Stimulated activated CD4-positive, alpha-beta T cell treated with anti-CD3 and anti-CD28 coated beads, Interleukin-2, amount 100 ng/mL, for 48 hours (primary cell): Measurements from ENCODE around the gene SGMS1.

Experiments
- DNase-seq, 2 donors: peaks; one replicate each; pipeline ENCODE4 v3.0.0-alpha.2; 2020

SGMS1 gene

GRCh38 chr10:50635286-50635685, 11.5 kb upstream of the SGMS1 start:
- no peak for DNase-seq

DNA sequence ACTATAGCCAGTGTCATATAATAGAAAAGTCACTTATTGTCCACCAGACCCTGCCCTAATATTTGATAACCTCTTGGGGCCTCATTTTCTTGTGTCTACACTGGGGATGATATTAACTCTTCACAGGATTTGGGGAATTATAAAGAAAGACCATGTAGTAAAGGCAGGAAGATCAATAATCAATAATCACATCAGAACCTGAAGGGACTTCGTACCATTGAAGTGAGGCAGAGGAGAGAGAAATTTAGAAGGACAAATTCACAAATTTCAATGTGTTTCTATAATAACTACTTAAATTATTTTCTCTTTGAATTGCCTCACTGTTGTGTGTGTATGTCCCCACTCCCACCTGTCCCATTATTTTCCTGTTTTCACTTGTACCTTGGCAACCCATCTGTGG, 10.7 kb upstream of the SGMS1 start:
- DNase-seq, result no peak

DNA sequence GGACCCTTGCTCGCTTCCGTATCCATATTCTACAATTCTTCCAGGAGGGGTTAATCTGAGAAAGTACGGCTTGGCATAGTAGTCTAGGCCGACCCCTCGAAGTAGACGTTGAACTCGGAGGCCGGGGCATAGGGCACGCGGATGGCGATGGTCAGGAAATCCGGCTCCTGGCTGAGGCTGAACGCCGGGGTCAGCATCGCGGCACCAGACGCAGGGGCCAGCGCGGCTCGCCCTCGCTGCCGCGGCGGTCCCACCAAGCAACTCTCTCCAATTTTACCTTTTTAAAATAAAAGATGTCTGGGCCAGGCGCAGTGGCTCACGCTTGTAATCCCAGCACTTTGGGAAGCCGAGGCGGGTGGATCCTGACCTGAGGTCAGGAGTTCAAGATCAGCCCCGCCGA, 7.3 kb upstream of the SGMS1 start:
- DNase-seq, result no peak

GRCh38 chr10:50629495-50630122, 5.9 kb upstream of the SGMS1 start:
- DNase-seq, result peak in 1 of 2 donors; percentile 11

DNA sequence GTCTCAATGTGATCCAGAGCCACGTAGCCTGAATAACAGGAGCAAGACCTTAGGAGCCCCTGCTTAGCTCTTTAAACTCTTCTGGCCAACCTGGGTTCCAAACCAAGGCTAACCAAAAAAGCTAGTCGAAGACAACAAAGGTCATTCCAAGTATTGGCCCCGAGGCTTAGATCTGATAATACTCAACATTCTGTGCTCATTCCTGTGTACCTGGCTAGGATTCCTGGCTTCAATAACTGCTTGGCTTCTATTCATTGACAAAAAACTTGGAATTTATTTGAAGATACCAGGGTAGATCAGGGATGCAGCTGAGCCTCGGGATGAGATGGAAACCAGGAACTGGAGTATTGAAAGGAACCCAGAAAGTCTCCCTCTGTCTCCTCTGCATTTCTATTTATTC, 4.1 kb upstream of the SGMS1 start:
- no peak for DNase-seq

DNA sequence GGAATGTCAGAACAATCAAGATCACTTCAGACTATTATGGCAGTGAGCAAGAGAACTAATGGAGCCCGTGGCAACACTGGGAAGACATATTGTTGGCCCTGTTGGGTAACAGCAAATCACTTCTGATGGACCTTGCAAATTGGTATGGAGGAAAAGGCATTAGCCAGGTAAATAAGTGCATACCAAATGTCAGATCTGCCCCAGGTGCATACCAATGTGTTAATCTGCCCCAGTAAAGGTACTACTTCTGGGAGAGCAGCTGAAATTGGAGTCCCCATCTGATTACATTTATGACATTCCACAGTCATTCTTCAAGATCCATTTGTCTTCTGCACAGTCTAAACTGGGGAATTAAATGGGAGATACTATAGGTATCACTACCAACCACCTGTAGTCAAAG, 3.7 kb upstream of the SGMS1 start:
- DNase-seq, result no peak

DNA sequence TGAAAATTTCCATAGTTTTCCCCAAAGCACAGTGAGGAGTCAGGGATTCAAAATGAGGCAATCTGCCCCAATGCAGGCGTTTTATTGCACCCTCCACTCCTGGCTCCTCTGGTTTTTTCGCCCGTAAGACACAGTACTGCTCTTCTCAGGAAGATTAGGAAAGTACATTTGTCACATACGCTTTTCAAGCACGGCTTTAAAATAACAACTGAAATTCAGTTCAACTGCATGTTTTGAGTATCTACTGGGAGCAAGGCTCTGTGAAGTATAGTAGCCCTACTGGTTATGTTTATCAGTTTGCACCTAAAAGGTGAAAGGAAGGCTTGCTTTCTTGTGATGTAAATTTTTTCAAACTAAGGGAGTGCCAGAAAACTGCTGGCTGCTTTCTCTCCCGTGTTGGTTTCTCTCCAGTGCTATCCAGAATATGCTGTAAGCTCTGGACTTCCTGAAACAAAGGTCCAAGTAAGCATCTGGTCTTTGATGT, 1.9 kb upstream of the SGMS1 start:
- no peak for DNase-seq

DNA sequence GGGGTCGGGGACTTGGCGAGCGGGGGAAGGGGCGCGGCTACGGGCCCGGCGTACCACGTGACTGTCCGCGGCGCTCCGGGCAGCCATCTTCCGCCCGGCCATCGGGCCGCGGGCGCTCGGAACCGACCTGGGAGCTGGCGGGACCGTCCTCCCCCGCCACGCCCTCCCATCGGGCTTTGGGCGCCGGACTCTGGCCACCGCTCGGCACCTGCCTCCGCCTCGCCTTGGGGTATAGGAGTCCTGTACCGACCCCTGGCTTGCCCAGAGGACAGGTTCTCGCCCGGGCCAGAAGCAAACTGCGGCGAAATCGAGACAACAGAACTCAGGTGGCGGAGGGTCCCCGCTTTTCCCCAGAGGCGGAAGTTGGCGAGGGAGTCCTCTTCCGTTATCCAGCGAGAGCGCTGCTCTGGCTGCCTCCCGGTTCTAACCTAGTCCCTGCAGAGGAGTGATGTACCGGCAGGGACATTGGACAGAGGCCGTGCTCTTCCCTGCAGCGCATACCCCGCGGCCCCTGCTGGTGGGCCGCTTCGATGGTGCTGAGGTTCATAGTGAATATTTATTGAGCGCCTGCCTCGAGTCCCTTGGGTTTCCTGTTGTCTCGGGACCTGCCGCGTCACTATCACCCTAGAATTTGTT, 1.2 kb upstream of the SGMS1 start:
- DNase-seq, result peak; percentile 42 to 49

GRCh38 chr10:50624413-50624865, 683 bp upstream of the SGMS1 start:
- DNase-seq, result peak; percentile 95 to 96

- DNase-seq, result peak in 1 of 2 donors; percentile 32
Observed at GRCh38 chr10:50622706-50623662, 772 bp downstream of the SGMS1 start.

DNA sequence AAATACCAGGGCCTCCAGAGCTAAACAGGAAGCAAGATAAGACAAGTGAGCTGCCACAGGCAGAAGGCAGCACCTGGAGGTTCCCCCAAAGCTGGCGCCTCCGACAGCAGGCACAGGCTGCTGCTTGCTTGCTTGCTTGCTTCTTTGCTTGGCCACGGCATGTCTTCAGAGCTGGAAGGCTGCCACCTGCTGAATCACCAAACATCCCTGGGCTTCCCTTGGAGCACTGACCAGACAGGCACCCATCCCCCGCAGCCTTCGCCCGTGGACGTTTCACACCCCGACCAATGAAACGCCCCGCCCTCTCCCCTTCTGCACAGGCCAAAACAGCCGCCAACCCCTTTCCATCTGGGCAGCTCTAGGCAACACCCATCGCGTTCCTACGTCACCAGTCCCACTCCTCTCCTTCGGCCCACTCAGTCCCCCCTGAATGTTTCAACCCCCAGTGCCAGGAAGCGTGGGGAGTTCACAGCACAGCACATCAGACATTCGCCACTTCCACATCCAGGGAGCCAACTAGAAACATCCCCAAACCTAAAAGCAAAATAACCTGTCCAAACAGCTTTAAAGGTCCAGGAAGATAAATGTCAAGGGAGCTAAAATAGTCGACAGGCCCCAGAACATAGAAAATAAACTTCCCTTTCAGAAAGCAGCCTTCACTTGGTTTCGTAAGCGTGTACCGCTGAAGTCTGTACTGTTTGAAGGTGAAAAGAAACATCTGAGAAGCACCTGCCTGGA, 1.6 kb downstream of the SGMS1 start:
- DNase-seq, result peak in 1 of 2 donors; percentile 30

DNA sequence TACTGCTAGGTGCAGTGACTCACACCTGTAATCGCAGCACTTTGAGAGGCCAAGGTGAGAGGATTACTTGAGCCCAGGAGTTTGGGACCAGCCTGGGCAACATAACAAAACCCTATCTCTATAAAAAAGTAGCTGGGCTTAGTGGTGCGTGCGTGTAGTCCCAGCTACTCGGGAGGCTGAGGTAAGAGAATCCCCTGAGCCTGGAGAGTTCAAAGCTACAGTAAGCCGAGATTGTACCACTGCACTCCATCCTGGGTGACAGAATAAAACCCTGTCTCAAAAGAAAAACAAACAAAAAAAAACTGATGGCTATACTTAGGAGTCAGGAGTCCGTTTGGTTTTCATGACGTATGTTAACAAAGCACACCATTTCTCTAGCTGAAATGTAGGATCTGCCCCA, 2.9 kb downstream of the SGMS1 start:
- DNase-seq, result no peak

- DNase-seq, result no peak
Observed at GRCh38 chr10:50619882-50620281, 3.9 kb downstream of the SGMS1 start.

DNA sequence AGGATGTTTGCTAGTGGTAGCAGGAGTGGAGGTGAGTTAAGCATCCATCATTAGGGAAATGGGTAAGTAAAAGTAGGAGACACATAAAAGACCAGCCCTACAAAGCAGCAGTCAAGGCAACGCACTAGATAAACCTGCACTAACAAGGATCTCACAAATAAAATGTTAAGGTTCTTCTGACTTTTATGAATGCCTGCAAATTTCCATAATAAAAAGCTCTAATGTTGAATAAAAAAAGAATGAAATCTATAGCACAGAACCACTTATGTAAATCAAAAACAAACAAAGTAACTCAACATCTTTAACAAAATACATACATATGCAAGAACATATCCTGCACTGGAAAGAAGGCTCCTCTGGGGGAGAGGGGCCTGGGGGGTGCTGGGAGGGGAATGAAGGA, 4.6 kb downstream of the SGMS1 start:
- no peak for DNase-seq

- DNase-seq, result no peak
Observed at GRCh38 chr10:50618624-50619023, 5.1 kb downstream of the SGMS1 start.

DNA sequence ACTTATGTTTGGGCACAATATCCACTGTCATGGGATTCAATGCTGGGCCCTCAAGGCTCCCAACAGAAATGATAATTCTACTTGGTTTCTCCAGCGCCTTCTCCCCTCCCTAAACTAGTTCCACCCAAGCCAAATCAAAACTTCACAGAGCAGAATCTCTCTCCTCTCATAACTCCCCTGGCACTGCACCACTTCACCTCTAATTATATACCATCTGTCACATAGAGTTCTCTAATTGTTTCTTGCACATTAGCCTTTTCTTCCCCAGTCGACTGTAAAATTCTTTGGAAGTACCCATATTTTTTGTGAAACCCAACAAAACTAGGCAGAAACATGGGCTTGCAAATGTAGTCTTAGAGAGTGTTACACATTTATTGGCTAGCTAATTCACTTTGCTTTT, 8.1 kb downstream of the SGMS1 start:
- DNase-seq, result no peak

GRCh38 chr10:50614444-50615137, 9.2 kb downstream of the SGMS1 start:
- DNase-seq, result no peak

GRCh38 chr10:50613726-50614443, 9.9 kb downstream of the SGMS1 start:
- DNase-seq, result no peak

DNA sequence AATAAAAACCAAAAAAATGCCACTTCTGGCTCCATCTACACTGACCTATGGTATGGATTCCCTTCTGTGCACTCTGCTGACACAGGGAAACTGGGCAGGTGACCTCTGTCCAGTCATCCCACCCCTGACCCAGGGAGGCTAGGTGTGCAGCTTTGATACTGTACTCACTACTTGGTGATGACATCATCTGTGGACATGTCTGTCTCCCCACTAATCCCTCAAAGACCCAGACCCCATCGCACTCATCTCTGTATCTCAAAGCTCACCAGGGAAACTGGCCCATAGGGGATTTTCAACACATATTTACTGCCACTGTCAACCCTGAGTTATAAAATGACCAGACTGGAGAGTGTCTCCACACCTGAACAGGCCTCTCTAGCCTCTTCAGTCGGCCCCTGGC, 10.6 kb downstream of the SGMS1 start:
- no peak for DNase-seq

GRCh38 chr10:50610368-50610767, 13.4 kb downstream of the SGMS1 start:
- no peak for DNase-seq

DNA sequence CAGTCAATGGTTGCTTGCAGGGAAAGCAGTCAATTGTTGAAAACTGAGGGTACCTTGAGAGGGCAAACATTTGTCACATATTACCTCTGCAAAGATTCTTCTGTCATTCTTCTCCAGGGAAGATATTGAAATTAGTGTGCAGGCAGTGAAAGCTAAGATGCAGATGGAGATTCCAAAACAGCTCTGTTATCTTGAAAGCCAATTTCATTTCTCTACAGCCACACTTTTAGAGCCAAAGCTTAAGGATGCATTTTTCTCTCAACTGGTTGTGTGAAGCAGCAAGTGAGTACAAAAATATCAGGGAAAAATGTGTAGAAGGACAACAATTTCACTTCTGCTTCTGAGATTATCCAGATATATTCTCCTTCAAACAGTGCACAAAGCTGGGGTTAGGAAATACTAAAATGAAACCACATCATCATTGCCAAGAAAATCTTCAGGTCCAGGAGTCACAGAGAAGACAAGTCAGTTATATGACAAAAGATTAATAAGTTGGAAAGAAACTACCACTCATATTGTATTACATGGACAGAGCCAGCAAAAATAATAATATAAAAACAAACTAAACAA, 16.3 kb downstream of the SGMS1 start:
- DNase-seq, result no peak
